Astrocyte of the cerebellum (primary cell): ENCODE results near the gene ANAPC1.
"Not testable (repeated sequence)": the region's sequence is repeated elsewhere in the genome, so short reads cannot be mapped to it uniquely, and the experiment has no call there.

Experiments used
- DNase-seq: peaks from one replicate; pipeline ENCODE4 v3.0.0-alpha.2; 2011; ENCODE audit warnings: low read depth
- H3K4me3 ChIP-seq: 2 replicates; pipeline ENCODE4 v1.5.1; 2011; ENCODE audit warnings: mild to moderate bottlenecking, low read depth, low read length, moderate library complexity
- in situ Hi-C: cut with HindIII; loops from 2 replicates; pipeline ENCODE4 v1.10.0; 2017; ENCODE audit warnings: low sequenced_read_pairs
- TF ChIP-seq, protein P1 (sequence below): IDR thresholded peaks from 2 replicates; pipeline ENCODE4 v1.5.1; 2012; ENCODE audit warnings: low read length, low read depth, moderate library complexity, mild to moderate bottlenecking; ENCODE audit errors: missing control alignments

ANAPC1 gene

DNA sequence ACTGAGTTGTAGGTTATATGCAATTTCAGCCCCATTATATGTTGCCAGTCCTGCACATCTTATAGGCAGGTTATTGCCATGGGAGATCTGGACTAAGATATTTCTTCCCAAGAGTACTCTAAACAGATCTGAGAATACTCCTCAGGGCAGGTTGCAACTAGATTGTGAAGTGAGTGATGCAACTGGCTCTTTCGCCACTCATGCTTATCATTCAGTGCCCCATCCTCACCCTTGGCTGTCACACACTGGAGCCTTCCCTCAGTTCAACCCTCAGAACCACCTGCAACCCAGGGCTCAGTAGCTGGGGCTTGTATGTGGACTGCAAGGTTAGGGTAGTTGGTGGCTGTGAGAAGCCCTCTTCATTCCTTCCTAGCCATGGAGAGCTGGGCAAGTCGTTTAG is 28.6 kb upstream of the ANAPC1 start:
- H3K4me3 ChIP-seq = no peak overlapping the region
- TF ChIP-seq, protein P1, sequence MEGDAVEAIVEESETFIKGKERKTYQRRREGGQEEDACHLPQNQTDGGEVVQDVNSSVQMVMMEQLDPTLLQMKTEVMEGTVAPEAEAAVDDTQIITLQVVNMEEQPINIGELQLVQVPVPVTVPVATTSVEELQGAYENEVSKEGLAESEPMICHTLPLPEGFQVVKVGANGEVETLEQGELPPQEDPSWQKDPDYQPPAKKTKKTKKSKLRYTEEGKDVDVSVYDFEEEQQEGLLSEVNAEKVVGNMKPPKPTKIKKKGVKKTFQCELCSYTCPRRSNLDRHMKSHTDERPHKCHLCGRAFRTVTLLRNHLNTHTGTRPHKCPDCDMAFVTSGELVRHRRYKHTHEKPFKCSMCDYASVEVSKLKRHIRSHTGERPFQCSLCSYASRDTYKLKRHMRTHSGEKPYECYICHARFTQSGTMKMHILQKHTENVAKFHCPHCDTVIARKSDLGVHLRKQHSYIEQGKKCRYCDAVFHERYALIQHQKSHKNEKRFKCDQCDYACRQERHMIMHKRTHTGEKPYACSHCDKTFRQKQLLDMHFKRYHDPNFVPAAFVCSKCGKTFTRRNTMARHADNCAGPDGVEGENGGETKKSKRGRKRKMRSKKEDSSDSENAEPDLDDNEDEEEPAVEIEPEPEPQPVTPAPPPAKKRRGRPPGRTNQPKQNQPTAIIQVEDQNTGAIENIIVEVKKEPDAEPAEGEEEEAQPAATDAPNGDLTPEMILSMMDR = no peak
- no peak for DNase-seq
- in situ Hi-C loops = no loop called here

DNA sequence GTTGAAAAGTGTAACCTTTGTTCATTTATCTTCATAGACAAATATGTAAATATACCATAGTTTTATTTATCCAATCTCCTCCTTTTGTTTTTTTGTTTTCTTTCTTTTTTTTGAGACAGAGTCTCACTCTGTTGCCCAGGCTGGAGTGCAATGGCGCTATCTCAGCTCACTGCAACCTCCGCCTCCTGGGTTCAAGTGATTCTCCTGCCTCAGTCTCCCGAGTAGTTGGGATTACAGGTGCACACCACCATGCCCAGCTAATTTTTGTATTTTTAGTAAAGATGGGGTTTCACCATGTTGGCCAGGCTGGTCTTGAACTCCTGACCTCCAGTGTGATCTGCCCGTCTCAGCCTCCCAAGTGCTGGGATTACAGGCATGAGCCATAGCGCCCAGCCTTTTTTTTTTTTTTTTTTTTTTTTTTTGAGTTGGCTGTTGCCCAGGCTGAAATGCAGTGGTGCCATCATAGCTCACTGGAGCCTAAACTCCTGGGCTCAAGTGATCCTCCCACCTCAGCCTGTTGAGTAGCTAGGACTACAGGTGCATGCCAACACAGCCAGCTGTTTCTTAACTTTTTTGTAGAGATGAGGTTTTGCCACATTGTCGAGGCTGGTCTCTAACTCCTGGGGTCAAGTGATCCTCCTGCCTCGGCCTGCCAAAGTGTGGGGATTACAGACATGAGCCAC is 27.4 kb upstream of the ANAPC1 start:
- H3K4me3 ChIP-seq, DNase-seq, in situ Hi-C loops: not testable (repeated sequence)

DNA sequence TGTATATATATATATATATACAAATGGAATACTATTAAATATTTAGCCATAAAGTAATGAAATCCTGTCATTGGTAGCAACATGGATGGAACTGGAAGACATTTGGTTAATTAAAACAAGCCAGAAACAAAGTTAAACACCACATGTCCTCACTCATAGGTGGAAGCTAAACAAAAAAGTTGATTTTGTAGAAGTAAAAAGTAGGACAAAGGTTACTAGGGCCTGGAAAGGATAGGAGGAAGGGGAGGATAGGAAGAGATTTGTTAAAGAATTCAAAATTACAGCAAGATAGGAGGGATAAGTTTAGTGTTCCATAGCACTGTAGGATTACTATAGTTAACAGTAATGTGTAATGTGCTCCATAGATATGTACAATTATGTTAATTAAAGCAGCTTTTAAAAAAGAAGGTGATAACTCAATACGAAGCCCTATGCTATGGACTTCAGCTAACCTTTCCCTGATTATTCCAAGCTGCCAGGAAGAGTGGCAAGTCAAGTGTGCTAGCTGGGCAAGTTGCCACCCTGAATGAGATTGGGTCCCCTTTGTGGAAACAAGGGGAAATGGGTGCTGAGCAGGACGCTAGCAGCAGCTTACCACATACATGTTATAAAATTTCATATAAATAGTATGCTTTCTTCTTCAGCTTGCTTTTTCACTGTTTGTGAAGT is 26.8 kb upstream of the ANAPC1 start:
- no peak for DNase-seq
- TF ChIP-seq, protein P1 = no peak
- H3K4me3 ChIP-seq = no peak overlapping the region
- in situ Hi-C loops = no loop called here

DNA sequence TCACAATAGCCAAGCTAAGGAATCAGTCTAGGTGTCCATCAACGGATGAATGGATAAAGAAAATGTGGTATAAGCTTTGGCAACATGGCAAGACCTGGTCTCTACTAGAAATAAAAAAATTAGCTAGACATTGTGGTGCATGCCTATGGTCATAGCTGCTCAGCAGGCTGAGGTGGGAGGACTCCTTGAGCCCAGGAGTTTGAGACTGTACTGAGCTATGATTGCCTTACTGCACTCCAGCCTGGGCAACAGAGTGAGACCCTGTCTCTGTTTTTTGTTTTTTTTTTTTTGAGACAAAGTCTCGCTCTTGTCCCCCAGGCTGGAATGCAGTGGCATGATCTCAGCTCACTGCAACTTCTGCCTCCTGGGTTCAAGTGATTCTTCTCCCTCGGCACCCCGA is 26.0 kb upstream of the ANAPC1 start:
- DNase-seq, H3K4me3 ChIP-seq, in situ Hi-C loops: not testable (repeated sequence)

DNA sequence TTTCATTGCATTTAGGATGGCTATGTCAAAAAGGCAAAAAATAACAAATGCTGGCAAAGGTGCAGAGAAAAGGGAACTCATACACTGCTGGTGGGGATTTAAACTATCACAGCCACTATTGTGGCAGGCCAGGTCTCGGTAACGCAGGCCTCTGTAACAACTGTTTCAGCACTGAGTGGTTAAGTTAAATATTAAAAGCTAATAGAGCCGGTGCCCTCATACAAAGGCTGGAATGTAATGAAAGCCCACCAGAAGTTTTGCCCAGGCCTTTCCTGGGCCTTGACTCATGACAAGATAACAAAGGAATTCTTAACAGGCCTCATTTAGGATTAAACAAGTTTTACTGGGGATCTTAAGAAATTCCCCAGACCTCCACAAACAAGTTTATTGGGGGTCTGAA is 25.1 kb upstream of the ANAPC1 start:
- TF ChIP-seq, protein P1 = no peak
- H3K4me3 ChIP-seq = no peak overlapping the region
- no peak for DNase-seq
- in situ Hi-C loops = no loop called here

DNA sequence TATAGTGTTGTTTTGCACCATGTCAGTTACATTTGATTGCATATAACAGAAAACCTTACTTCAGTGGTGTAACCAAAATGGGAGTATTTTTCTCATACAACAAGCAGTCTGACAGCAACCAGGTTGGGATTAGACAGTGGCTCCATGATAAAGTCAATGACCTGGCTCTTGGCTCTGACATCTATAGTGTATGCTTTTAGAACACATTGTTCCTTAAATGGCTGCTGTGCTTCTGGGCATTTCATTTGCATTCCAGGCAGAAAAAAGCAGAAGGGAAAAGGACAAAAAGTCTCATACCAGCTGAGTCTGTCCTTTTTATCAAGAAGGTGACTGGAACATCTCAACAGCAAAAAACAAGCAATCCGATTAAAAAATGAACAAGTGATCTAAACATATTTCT is 24.6 kb upstream of the ANAPC1 start:
- in situ Hi-C loops = no loop called here
- TF ChIP-seq, protein P1 = no peak
- H3K4me3 ChIP-seq = no peak overlapping the region
- DNase-seq = no peak

DNA sequence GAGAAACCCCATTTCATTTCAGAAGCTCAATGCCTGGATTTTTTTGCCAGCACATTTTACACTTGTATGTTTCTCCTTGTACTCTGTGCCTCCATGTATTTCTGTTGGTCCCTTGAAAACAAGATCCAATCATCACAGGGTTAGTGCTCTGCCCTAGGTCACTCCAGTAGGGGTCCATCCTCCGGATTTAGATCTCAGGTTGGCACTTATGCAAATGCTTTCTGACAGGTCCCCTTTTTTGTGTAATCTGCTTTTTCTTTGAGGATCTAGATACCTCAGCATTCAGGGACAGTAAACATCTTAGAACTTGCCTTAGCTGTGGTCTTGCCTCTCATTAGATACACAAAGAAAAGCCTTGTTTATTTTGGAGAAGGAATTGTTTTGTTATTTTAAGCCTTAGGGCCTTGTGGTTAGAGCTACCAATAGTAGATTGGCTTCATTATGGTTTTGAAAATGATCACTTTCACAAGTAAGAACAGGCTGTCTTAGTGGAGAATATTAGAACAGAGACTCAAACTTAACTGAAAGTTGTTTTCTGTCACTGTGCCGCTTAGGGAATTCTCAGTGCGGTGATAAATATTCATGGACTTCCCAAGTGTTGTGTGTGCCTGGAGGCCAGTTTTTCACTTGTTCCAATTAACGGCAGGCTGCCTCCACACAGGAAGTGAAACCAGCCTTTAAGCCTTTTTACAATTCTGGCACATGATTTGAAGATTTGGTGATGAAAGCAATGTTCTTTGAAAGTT is 22.2 kb upstream of the ANAPC1 start:
- in situ Hi-C loops = no loop called here
- TF ChIP-seq, protein P1 = no peak
- DNase-seq = no peak
- H3K4me3 ChIP-seq = no peak overlapping the region

DNA sequence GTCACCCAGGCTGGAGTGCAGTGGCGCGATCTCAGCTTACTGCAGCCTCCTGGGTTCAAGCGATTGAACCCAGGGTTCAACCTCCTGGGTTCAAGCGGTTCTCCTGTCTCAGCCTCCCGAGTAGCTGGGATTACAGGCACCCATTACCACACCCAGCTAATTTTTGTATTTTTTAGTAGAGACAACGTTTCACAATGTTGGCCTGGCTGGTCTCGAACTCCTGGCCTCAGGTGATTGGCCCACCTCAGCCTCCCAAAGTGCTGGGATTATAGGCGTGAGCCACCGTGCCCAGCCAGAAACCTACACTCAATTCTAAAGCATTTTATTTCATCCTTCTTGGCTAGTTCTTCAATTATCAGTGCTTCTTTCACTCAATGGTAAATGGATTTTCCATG is 21.5 kb upstream of the ANAPC1 start:
- DNase-seq, in situ Hi-C loops: not testable (repeated sequence)

More for the DNA sequence above, 21.5 kb upstream of the ANAPC1 start:
- not testable (repeated sequence) for H3K4me3 ChIP-seq
